Liver (tissue), 9 donors: ENCODE measurements around the gene RASSF8. TPM values are rescaled to one million over a fixed set of nuclear protein-coding genes. Genes with fewer than 3 reads are reported as not detected.

Experiments
- DNase-seq: peaks from one replicate; pipeline ENCODE4 v3.0.0-alpha.2; 2017; ENCODE audit warnings: low spot score
- H3K27ac ChIP-seq, 2 donors: one replicate each; pipeline ENCODE4 v1.7.0; 2013; ENCODE audit warnings: inconsistent platforms in 2 of 2, low read length in 2 of 2, control low read depth in 1 of 2, low read depth in 1 of 2, mild to moderate bottlenecking in 1 of 2
- H3K27me3 ChIP-seq, 4 donors: one replicate each; pipeline versions ENCODE4 v1.6.1 to v1.7.0; 2013; ENCODE audit warnings: low read length in 3 of 4, inconsistent platforms in 1 of 4, mild to moderate bottlenecking in 1 of 4, moderate library complexity in 1 of 4; ENCODE audit not compliant: control insufficient read depth in 4 of 4, insufficient read depth in 4 of 4
- H3K36me3 ChIP-seq, 4 donors: one replicate each; pipeline versions ENCODE4 v1.6.1 to v1.7.0; 2013; ENCODE audit warnings: low read length in 3 of 4, mild to moderate bottlenecking in 3 of 4, low read depth in 1 of 4, moderate library complexity in 1 of 4; ENCODE audit not compliant: control insufficient read depth in 4 of 4, insufficient read depth in 3 of 4
- H3K4me1 ChIP-seq, 4 donors: one replicate each; pipeline versions ENCODE4 v1.6.1 to v1.7.0; 2013; ENCODE audit warnings: low read length in 3 of 4, mild to moderate bottlenecking in 3 of 4, moderate library complexity in 1 of 4; ENCODE audit not compliant: control insufficient read depth in 4 of 4, insufficient read depth in 4 of 4
- H3K4me3 ChIP-seq, 3 donors: one replicate each; pipeline versions ENCODE4 v1.6.1 to v1.7.0; 2013; ENCODE audit warnings: low read length in 3 of 3, control low read depth in 1 of 3, low read depth in 1 of 3, mild to moderate bottlenecking in 1 of 3
- H3K9ac ChIP-seq, 2 donors: one replicate each; pipeline ENCODE4 v1.7.0; 2013; ENCODE audit warnings: low read length in 2 of 2, mild to moderate bottlenecking in 2 of 2, moderate library complexity in 2 of 2, control low read depth in 1 of 2, low read depth in 1 of 2
- H3K9me3 ChIP-seq, 4 donors: one replicate each; pipeline versions ENCODE4 v1.6.1 to v1.7.0; 2013; ENCODE audit warnings: low read length in 3 of 4; ENCODE audit not compliant: control insufficient read depth in 4 of 4
- CTCF ChIP-seq: fragments of 150-350 bp; IDR thresholded peaks from 2 replicates; pipeline ENCODE4 v1.5.1; 2017; ENCODE audit warnings: improper control_type of control experiment, low read depth, low read length; ENCODE audit not compliant: missing input control
- FOXA1 ChIP-seq: IDR thresholded peaks from 2 replicates; pipeline ENCODE4 v1.6.1; 2016; ENCODE audit warnings: antibody characterized with exemption
- FOXA2 ChIP-seq: IDR thresholded peaks from 2 replicates; pipeline ENCODE4 v1.6.1; 2016; ENCODE audit warnings: antibody characterized with exemption
- GABPA ChIP-seq, 2 donors: IDR thresholded peaks in 1 of 2; conservative IDR thresholded peaks in 1 of 2; 2 replicates each; pipeline ENCODE4 v1.6.1; 2016; ENCODE audit warnings: antibody characterized with exemption in 2 of 2, mild to moderate bottlenecking in 1 of 2, moderate library complexity in 1 of 2
- HNF4A ChIP-seq, 2 donors: conservative IDR thresholded peaks; 2 replicates each; pipeline ENCODE4 v1.6.1; 2016; ENCODE audit warnings: antibody characterized with exemption in 2 of 2, mild to moderate bottlenecking in 2 of 2
- HNF4G ChIP-seq: IDR thresholded peaks from 2 replicates; pipeline ENCODE4 v1.6.1; 2016; ENCODE audit warnings: antibody characterized with exemption
- NR2F2 ChIP-seq: IDR thresholded peaks from 2 replicates; pipeline ENCODE4 v1.6.1; 2016; ENCODE audit warnings: antibody characterized with exemption
- RAD21 ChIP-seq, 2 donors: IDR thresholded peaks; 2 replicates each; pipeline ENCODE4 v1.6.1; 2016; ENCODE audit warnings: antibody characterized with exemption in 2 of 2, mild to moderate bottlenecking in 2 of 2
- REST ChIP-seq: IDR thresholded peaks from 2 replicates; pipeline ENCODE4 v1.6.1; 2016; ENCODE audit warnings: antibody characterized with exemption, mild to moderate bottlenecking
- RXRA ChIP-seq, 2 donors: IDR thresholded peaks; 2 replicates each; pipeline ENCODE4 v1.6.1; 2017 to 2018; ENCODE audit warnings: antibody characterized with exemption in 2 of 2, mild to moderate bottlenecking in 1 of 2
- YY1 ChIP-seq: IDR thresholded peaks from 2 replicates; pipeline ENCODE4 v1.6.1; 2016; ENCODE audit warnings: antibody characterized with exemption, mild to moderate bottlenecking
- ZBTB33 ChIP-seq: IDR thresholded peaks from 2 replicates; pipeline ENCODE4 v1.6.1; 2016; ENCODE audit warnings: antibody characterized with exemption
- WGBS: extraction: QIAGEN DNeasy Blood & Tissue Kit; methylation state at CpG from one replicate; pipeline ENCODE4 v1.1.7; 2013; 5-methylcytosine and 5-hydroxymethylcytosine counted together
- polyA plus RNA-seq, 2 donors: library from polyadenylated mRNA; stranded (reverse) in 1 of 2; unstranded in 1 of 2; fragments of 200-250 nt in 1 of 2; fragments of >200 nt in 1 of 2; fragmentation: Nextera tagmentation in 1 of 2; extraction: Ambion mirVana in 1 of 2; gene quantifications; one replicate each; pipeline versions ENCODE4 v1.2.1 to v1.2.3, GENCODE V29; 2013 to 2015
- total RNA-seq, 2 donors: library from RNA; depleted of rRNA; stranded (reverse); fragments of >200 nt; gene quantifications; one replicate each; pipeline ENCODE4 v1.2.3, GENCODE V29; 2014
- donor health status: healthy.
- donor health status: healthy.
- donor health status: healthy.
- donor health status: healthy.
- donor health status: healthy.

RASSF8 gene
- total and polyA plus RNA-seq, 4 donors: 1.7 to 9.4 (median 3.3) TPM

GRCh38 chr12:26058818-26059217, 100.3 kb downstream of the RASSF8 start:
- DNase-seq: no peak
- no peak for TF ChIP-seq CTCF
- TF ChIP-seq NR2F2: no peak
- no peak for TF ChIP-seq GABPA (IDR thresholded peaks at IDR 0.05 in 1 of 2, conservative IDR thresholded peaks at IDR 0.05 in 1 of 2)
- TF ChIP-seq RAD21 (IDR thresholded peaks at IDR 0.05): no peak
- 77% methylated on average over 1 of the region's 1 CpG for WGBS
- H3K9me3 ChIP-seq: no peaks in the 10 kb centered on the region
- H3K36me3 ChIP-seq: peaks cover 0 to 1% (median 0%) of the 10 kb centered on the region in 4 donors
- H3K9ac ChIP-seq: no peak overlapping the region
- no peak overlapping the region for H3K27ac ChIP-seq
- no peak overlapping the region for H3K4me3 ChIP-seq
- H3K4me1 ChIP-seq: peaks cover 0 to 8% (median 3%) of the 10 kb centered on the region in 4 donors
- H3K27me3 ChIP-seq: no peaks in the 10 kb centered on the region

GRCh38 chr12:26062006-26062405, 103.5 kb downstream of the RASSF8 start:
- Histone ChIP-seq H3K27me3 (no peaks in the 10 kb centered on the region), H3K4me1 (peaks cover 0 to 8% (median 3%) of the 10 kb centered on the region in 4 donors), H3K9me3 (no peaks in the 10 kb centered on the region), H3K9ac (no peak overlapping the region), H3K4me3 (no peak overlapping the region), H3K27ac (no peak overlapping the region), H3K36me3 (no peaks in the 10 kb centered on the region)
- DNase-seq: no peak
- no peak for TF ChIP-seq REST
- peak; percentile 40 for TF ChIP-seq FOXA2
- TF ChIP-seq HNF4A (conservative IDR thresholded peaks at IDR 0.05): peak; percentile 16 to 36
- no peak for TF ChIP-seq GABPA (IDR thresholded peaks at IDR 0.05 in 1 of 2, conservative IDR thresholded peaks at IDR 0.05 in 1 of 2)
- peak in 1 of 2 donors; percentile 9 for TF ChIP-seq RXRA (IDR thresholded peaks at IDR 0.05)
- no peak for TF ChIP-seq CTCF
- WGBS: 72% methylated on average over 3 of the region's 3 CpGs

GRCh38 chr12:26062566-26062965, 104.1 kb downstream of the RASSF8 start:
- H3K9ac ChIP-seq: no peak overlapping the region
- TF ChIP-seq ZBTB33: no peak
- no peak for TF ChIP-seq FOXA1
- no peak for TF ChIP-seq RXRA (IDR thresholded peaks at IDR 0.05)
- no peak for TF ChIP-seq REST
- no peak for TF ChIP-seq YY1
- TF ChIP-seq GABPA (IDR thresholded peaks at IDR 0.05 in 1 of 2, conservative IDR thresholded peaks at IDR 0.05 in 1 of 2): no peak
- no peak for TF ChIP-seq HNF4G
- H3K4me1 ChIP-seq: peaks cover 0 to 8% (median 3%) of the 10 kb centered on the region in 4 donors
- no peak for DNase-seq
- no peak overlapping the region for H3K4me3 ChIP-seq
- 77% methylated on average over 4 of the region's 4 CpGs for WGBS
- H3K36me3 ChIP-seq: no peaks in the 10 kb centered on the region
- no peak overlapping the region for H3K27ac ChIP-seq
- H3K27me3 ChIP-seq: no peaks in the 10 kb centered on the region
- no peaks in the 10 kb centered on the region for H3K9me3 ChIP-seq
